ENCODE data around the gene CASKIN2. TPM values are rescaled to one million over a fixed set of nuclear protein-coding genes. Genes with fewer than 3 reads are reported as not detected.

CASKIN2 gene
- total RNA-seq, 2 donors from 2014 or later, result 16.0 to 35.8 TPM

- H3K27me3 ChIP-seq (replicated peaks; ENCODE audit: insufficient read depth), result no peaks in the 10 kb centered on the region
- intact Hi-C loops (cut with DNase I), result no loop called here
- no peaks in the 10 kb centered on the region for H3K9me3 ChIP-seq
- WGBS, result 88% methylated on average over 24 of the region's 25 CpGs
- no peaks in the 10 kb centered on the region for H3K4me1 ChIP-seq (replicated peaks)
- H3K36me3 ChIP-seq, result peaks cover 0 to 17% of the 10 kb centered on the region in 2 donors
- H3K4me3 ChIP-seq, result no peak overlapping the region
- no peak for TF ChIP-seq CTCF (IDR thresholded peaks at IDR 0.05)
- no peak for TF ChIP-seq POLR2AphosphoS5 (IDR thresholded peaks at IDR 0.05)
- TF ChIP-seq POLR2A (IDR thresholded peaks at IDR 0.05), result no peak
- DNase-seq (ENCODE audit: low spot score), result no peak
- no peak overlapping the region for H3K27ac ChIP-seq
Observed at GRCh38 chr17:75502721-75503329, 12.5 kb downstream of the CASKIN2 start.

GRCh38 chr17:75502072-75502720 is 13.1 kb downstream of the CASKIN2 start:
- no peaks in the 10 kb centered on the region for H3K4me1 ChIP-seq (replicated peaks)
- H3K27ac ChIP-seq, result no peak overlapping the region
- H3K4me3 ChIP-seq, result no peak overlapping the region
- DNase-seq (ENCODE audit: low spot score), result no peak
- WGBS, result 88% methylated on average over 29 of the region's 40 CpGs
- no peaks in the 10 kb centered on the region for H3K9me3 ChIP-seq
- no peak for TF ChIP-seq POLR2A (IDR thresholded peaks at IDR 0.05)
- no peak for TF ChIP-seq CTCF (IDR thresholded peaks at IDR 0.05)
- TF ChIP-seq POLR2AphosphoS5 (IDR thresholded peaks at IDR 0.05), result no peak
- no peaks in the 10 kb centered on the region for H3K27me3 ChIP-seq (replicated peaks; ENCODE audit: insufficient read depth)
- intact Hi-C loops (cut with DNase I), result no loop called here
- peaks cover 0 to 20% of the 10 kb centered on the region in 2 donors for H3K36me3 ChIP-seq

GRCh38 chr17:75501378-75502071 is 13.8 kb downstream of the CASKIN2 start:
- WGBS, result 48% methylated on average over 15 of the region's 21 CpGs
- no peak for DNase-seq (ENCODE audit: low spot score)
- intact Hi-C loops (cut with DNase I), result no loop called here

GRCh38 chr17:75500419-75501216 is 14.7 kb downstream of the CASKIN2 start:
- no peak for TF ChIP-seq POLR2AphosphoS5 (IDR thresholded peaks at IDR 0.05)
- TF ChIP-seq POLR2A (IDR thresholded peaks at IDR 0.05), result no peak
- TF ChIP-seq CTCF (IDR thresholded peaks at IDR 0.05), result no peak
- intact Hi-C loops (cut with DNase I), result no loop called here
- H3K27ac ChIP-seq, result no peak overlapping the region
- DNase-seq (ENCODE audit: low spot score), result no peak
- WGBS, result 74% methylated on average over 10 of the region's 17 CpGs
- peaks cover 0 to 29% of the 10 kb centered on the region in 2 donors for H3K36me3 ChIP-seq
- no peaks in the 10 kb centered on the region for H3K4me1 ChIP-seq (replicated peaks)
- H3K9me3 ChIP-seq, result no peaks in the 10 kb centered on the region
- H3K4me3 ChIP-seq, result no peak overlapping the region
- no peaks in the 10 kb centered on the region for H3K27me3 ChIP-seq (replicated peaks; ENCODE audit: insufficient read depth)

More at GRCh38 chr17:75501378-75502071, 13.8 kb downstream of the CASKIN2 start:
- Histone ChIP-seq H3K4me1 (replicated peaks) (no peaks in the 10 kb centered on the region), H3K9me3 (no peaks in the 10 kb centered on the region), H3K36me3 (peaks cover 0 to 25% of the 10 kb centered on the region in 2 donors), H3K27ac (no peak overlapping the region), H3K27me3 (replicated peaks; ENCODE audit: insufficient read depth) (no peaks in the 10 kb centered on the region), H3K4me3 (no peak overlapping the region)
- no peak for TF ChIP-seq CTCF (IDR thresholded peaks at IDR 0.05)
- no peak for TF ChIP-seq POLR2AphosphoS5 (IDR thresholded peaks at IDR 0.05)
- TF ChIP-seq POLR2A (IDR thresholded peaks at IDR 0.05), result no peak
